Mesendoderm (in vitro differentiated cells): Measurements from ENCODE around the gene PRRC2B.

Source experiments
- DNase-seq: peaks from one replicate; pipeline ENCODE4 v3.0.0; 2013
- H2AK5ac ChIP-seq: 2 replicates; pipeline ENCODE4 v1.6.1; 2013; ENCODE audit warnings: low read length, inconsistent platforms
- H2BK120ac ChIP-seq: 2 replicates; pipeline ENCODE4 v1.6.1; 2013; ENCODE audit warnings: low read depth, mild to moderate bottlenecking, low read length, moderate library complexity, mixed read lengths
- H2BK15ac ChIP-seq: replicated peaks from 2 replicates; pipeline ENCODE4 v1.6.1; 2013; ENCODE audit warnings: low read depth, mild to moderate bottlenecking, moderate library complexity
- H2BK5ac ChIP-seq: 2 replicates; pipeline ENCODE4 v1.6.1; 2013; ENCODE audit warnings: low read length, inconsistent platforms
- H3K18ac ChIP-seq: 2 replicates; pipeline ENCODE4 v1.6.1; 2013; ENCODE audit warnings: mild to moderate bottlenecking, low read length, mixed read lengths
- H3K23ac ChIP-seq: one replicate; pipeline ENCODE4 v1.6.1; 2013; ENCODE audit warnings: low read length
- H3K27ac ChIP-seq: 2 replicates; pipeline ENCODE4 v1.5.1; 2013; ENCODE audit warnings: low read depth, mild to moderate bottlenecking, inconsistent platforms, low read length, moderate library complexity
- H3K27me3 ChIP-seq: 2 replicates; pipeline ENCODE4 v1.6.1; 2013; ENCODE audit warnings: low read length, control low read depth, mild to moderate bottlenecking, inconsistent platforms; ENCODE audit not compliant: insufficient read depth, poor library complexity
- H3K36me3 ChIP-seq: 2 replicates; pipeline ENCODE4 v1.6.1; 2013; ENCODE audit warnings: low read length, inconsistent platforms; ENCODE audit not compliant: control insufficient read depth, insufficient read depth
- H3K4ac ChIP-seq: one replicate; pipeline ENCODE4 v1.6.1; 2013; ENCODE audit warnings: low read depth, mild to moderate bottlenecking, low read length, moderate library complexity
- H3K4me1 ChIP-seq: 2 replicates; pipeline ENCODE4 v1.6.1; 2013; ENCODE audit warnings: low read depth, low read length, inconsistent platforms; ENCODE audit not compliant: control insufficient read depth
- H3K4me2 ChIP-seq: 2 replicates; pipeline ENCODE4 v1.6.1; 2013; ENCODE audit warnings: low read length
- H3K4me3 ChIP-seq: 2 replicates; pipeline ENCODE4 v1.5.1; 2013; ENCODE audit warnings: mild to moderate bottlenecking, low read length
- H3K56ac ChIP-seq: one replicate; pipeline ENCODE4 v1.6.1; 2013; ENCODE audit warnings: low read length
- H3K79me1 ChIP-seq: 2 replicates; pipeline ENCODE4 v1.6.1; 2013; ENCODE audit warnings: low read length, inconsistent platforms
- H3K79me2 ChIP-seq: 2 replicates; pipeline ENCODE4 v1.6.1; 2013; ENCODE audit warnings: mild to moderate bottlenecking, low read length; ENCODE audit not compliant: control insufficient read depth, insufficient read depth
- H3K9ac ChIP-seq: 2 replicates; pipeline ENCODE4 v1.6.1; 2013; ENCODE audit warnings: low read length, inconsistent platforms
- H4K5ac ChIP-seq: one replicate; pipeline ENCODE4 v1.6.1; 2013; ENCODE audit warnings: low read length
- H4K8ac ChIP-seq: one replicate; pipeline ENCODE4 v1.6.1; 2013; ENCODE audit warnings: low read depth, mild to moderate bottlenecking, control low read depth, low read length, moderate library complexity
- WGBS: extraction: QIAGEN DNeasy Blood & Tissue Kit; methylation state at CpG from one replicate; pipeline ENCODE4 v1.1.7; 2013; ENCODE audit warnings: low lambda C conversion rate, missing lambda C conversion rate; ENCODE audit not compliant: insufficient coverage; ENCODE audit errors: extremely low coverage; 5-methylcytosine and 5-hydroxymethylcytosine counted together

Gene PRRC2B

GRCh38 chr9:131379056-131379455 lies 14.8 kb upstream of the PRRC2B start:
- Histone ChIP-seq H4K8ac (no peak overlapping the region), H2BK15ac (no peak overlapping the region), H3K79me1 (no peaks in the 10 kb centered on the region), H3K23ac (no peak overlapping the region), H3K56ac (no peak overlapping the region), H2BK120ac (no peak overlapping the region), H3K4me2 (no peak overlapping the region), H3K9ac (no peak overlapping the region), H3K27me3 (no peaks in the 10 kb centered on the region), H3K4ac (no peak overlapping the region), H2BK5ac (no peak overlapping the region), H3K4me3 (no peak overlapping the region), H4K5ac (no peak overlapping the region), H3K79me2 (no peaks in the 10 kb centered on the region), H3K4me1 (peaks cover 3% of the 10 kb centered on the region), H3K18ac (no peak overlapping the region), H2AK5ac (no peak overlapping the region), H3K27ac (no peak overlapping the region), H3K36me3 (no peaks in the 10 kb centered on the region)
- no peak for DNase-seq
- WGBS: no CpG with 5 or more reads among the region's 2 CpGs

- H3K56ac ChIP-seq: no peak overlapping the region
- H2BK120ac ChIP-seq: no peak overlapping the region
- H2AK5ac ChIP-seq: no peak overlapping the region
- no peak overlapping the region for H4K8ac ChIP-seq
- no peaks in the 10 kb centered on the region for H3K36me3 ChIP-seq
- no peaks in the 10 kb centered on the region for H3K79me1 ChIP-seq
- H3K18ac ChIP-seq: peak overlapping the region; percentile 19
- H3K79me2 ChIP-seq: no peaks in the 10 kb centered on the region
- H2BK5ac ChIP-seq: no peak overlapping the region
- no peak overlapping the region for H3K23ac ChIP-seq
- H4K5ac ChIP-seq: no peak overlapping the region
- H3K27ac ChIP-seq: peak overlapping the region; percentile 68
- peaks cover 5% of the 10 kb centered on the region for H3K4me1 ChIP-seq
- no CpG with 5 or more reads among the region's 19 CpGs for WGBS
- no peak overlapping the region for H2BK15ac ChIP-seq
- peak; percentile 92 for DNase-seq
- no peak overlapping the region for H3K4me3 ChIP-seq
- H3K27me3 ChIP-seq: no peaks in the 10 kb centered on the region
- no peak overlapping the region for H3K9ac ChIP-seq
- no peak overlapping the region for H3K4ac ChIP-seq
- H3K4me2 ChIP-seq: no peak overlapping the region
Measured at GRCh38 chr9:131382850-131383729, 10.8 kb upstream of the PRRC2B start.

- Histone ChIP-seq H2BK15ac (no peak overlapping the region), H3K4me1 (peaks cover 5% of the 10 kb centered on the region), H3K79me2 (no peaks in the 10 kb centered on the region), H3K23ac (no peak overlapping the region), H2BK120ac (no peak overlapping the region), H3K18ac (peak overlapping the region; percentile 32), H3K4me3 (no peak overlapping the region), H3K27ac (no peak overlapping the region), H2AK5ac (no peak overlapping the region), H2BK5ac (no peak overlapping the region), H3K56ac (peak overlapping the region; percentile 60), H3K4ac (no peak overlapping the region), H4K8ac (no peak overlapping the region), H3K36me3 (no peaks in the 10 kb centered on the region), H3K79me1 (no peaks in the 10 kb centered on the region), H3K27me3 (no peaks in the 10 kb centered on the region), H3K4me2 (no peak overlapping the region), H3K9ac (no peak overlapping the region), H4K5ac (no peak overlapping the region)
- DNase-seq: no peak
- WGBS: no CpG with 5 or more reads among the region's 5 CpGs
Measured at GRCh38 chr9:131385296-131385695, 8.6 kb upstream of the PRRC2B start.

GRCh38 chr9:131386281-131386680 lies 7.6 kb upstream of the PRRC2B start:
- Histone ChIP-seq H3K27ac (no peak overlapping the region), H4K5ac (no peak overlapping the region), H3K79me2 (no peaks in the 10 kb centered on the region), H3K4me1 (peaks cover 5% of the 10 kb centered on the region), H3K56ac (no peak overlapping the region), H4K8ac (no peak overlapping the region), H2BK120ac (peak overlapping the region; percentile 5), H2AK5ac (no peak overlapping the region), H3K4me2 (no peak overlapping the region), H2BK15ac (no peak overlapping the region), H3K18ac (peak overlapping the region; percentile 53), H3K79me1 (no peaks in the 10 kb centered on the region), H3K36me3 (no peaks in the 10 kb centered on the region), H3K4ac (no peak overlapping the region), H3K27me3 (no peaks in the 10 kb centered on the region), H3K23ac (no peak overlapping the region), H3K4me3 (no peak overlapping the region), H3K9ac (no peak overlapping the region), H2BK5ac (no peak overlapping the region)
- no peak for DNase-seq
- WGBS: no CpG with 5 or more reads among the region's 6 CpGs

- Histone ChIP-seq H4K8ac (no peak overlapping the region), H3K4me1 (peaks cover 5% of the 10 kb centered on the region), H3K23ac (no peak overlapping the region), H2BK15ac (no peak overlapping the region), H3K18ac (no peak overlapping the region), H2BK120ac (no peak overlapping the region), H3K4ac (no peak overlapping the region), H3K4me2 (no peak overlapping the region), H3K4me3 (no peak overlapping the region), H3K9ac (no peak overlapping the region), H3K27me3 (no peaks in the 10 kb centered on the region), H2BK5ac (no peak overlapping the region), H3K79me1 (no peaks in the 10 kb centered on the region), H2AK5ac (no peak overlapping the region), H3K56ac (no peak overlapping the region), H3K27ac (no peak overlapping the region), H3K36me3 (no peaks in the 10 kb centered on the region), H4K5ac (no peak overlapping the region), H3K79me2 (no peaks in the 10 kb centered on the region)
- WGBS: no CpG with 5 or more reads among the region's 6 CpGs
- DNase-seq: no peak
Measured at GRCh38 chr9:131387394-131387793, 6.5 kb upstream of the PRRC2B start.

- no peak overlapping the region for H3K56ac ChIP-seq
Measured at GRCh38 chr9:131391020-131391419, 2.9 kb upstream of the PRRC2B start.

More at GRCh38 chr9:131391020-131391419, 2.9 kb upstream of the PRRC2B start:
- Histone ChIP-seq H4K5ac (no peak overlapping the region), H3K27ac (no peak overlapping the region), H3K4me3 (no peak overlapping the region), H2AK5ac (no peak overlapping the region), H3K36me3 (no peaks in the 10 kb centered on the region), H3K79me2 (peaks cover 18% of the 10 kb centered on the region), H2BK5ac (no peak overlapping the region), H3K23ac (no peak overlapping the region), H3K18ac (no peak overlapping the region), H3K9ac (no peak overlapping the region), H2BK120ac (no peak overlapping the region), H3K79me1 (no peaks in the 10 kb centered on the region), H3K4ac (no peak overlapping the region), H3K4me1 (no peaks in the 10 kb centered on the region), H4K8ac (no peak overlapping the region), H3K4me2 (no peak overlapping the region), H2BK15ac (no peak overlapping the region), H3K27me3 (no peaks in the 10 kb centered on the region)
- no CpG with 5 or more reads among the region's 7 CpGs for WGBS
- no peak for DNase-seq
